RWPE2 (cell line): ENCODE measurements around the gene HAPSTR1.
A peak's percentile ranks its signal among the peaks of the same experiment; 100 is the strongest.
"Not testable (repeated sequence)": the region's sequence is repeated elsewhere in the genome, so short reads cannot be mapped to it uniquely, and the experiment has no call there.

Experiments used
- ATAC-seq: fragments of 200-7000 bp; cut with Tn5 transposase; 3 replicates; pipeline ENCODE4 v1.9.1; 2021; ENCODE audit warnings: low read depth
- DNase-seq: peaks from one replicate; pipeline ENCODE4 v3.0.0-alpha.2; 2020; ENCODE audit warnings: low spot score
- H3K27ac ChIP-seq: fragments of 450-650 bp; 2 replicates; pipeline ENCODE4 v1.5.1; 2017; ENCODE audit warnings: mild to moderate bottlenecking; ENCODE audit not compliant: poor library complexity, severe bottlenecking
- H3K27me3 ChIP-seq: fragments of 250-450 bp; sonication (Bioruptor Pico); 2 replicates; pipeline ENCODE4 v1.5.1; 2021; ENCODE audit warnings: mild to moderate bottlenecking, moderate library complexity; ENCODE audit not compliant: insufficient read depth, poor library complexity, severe bottlenecking
- H3K36me3 ChIP-seq: fragments of 250-450 bp; sonication (Bioruptor Pico); 2 replicates; pipeline ENCODE4 v1.5.1; 2020; ENCODE audit warnings: low read depth, mild to moderate bottlenecking, moderate library complexity
- H3K4me1 ChIP-seq: fragments of 250-450 bp; sonication (Bioruptor Pico); 2 replicates; pipeline ENCODE4 v1.5.1; 2021; ENCODE audit warnings: mild to moderate bottlenecking, moderate library complexity; ENCODE audit not compliant: insufficient read depth, poor library complexity, severe bottlenecking
- H3K4me3 ChIP-seq: fragments of 250-450 bp; sonication (Bioruptor Pico); 2 replicates; pipeline ENCODE4 v1.5.1; 2021; ENCODE audit warnings: mild to moderate bottlenecking, moderate library complexity; ENCODE audit not compliant: severe bottlenecking
- H3K9me3 ChIP-seq: fragments of 250-450 bp; sonication (Bioruptor Pico); 2 replicates; pipeline ENCODE4 v1.5.1; 2021; ENCODE audit warnings: mild to moderate bottlenecking, moderate library complexity; ENCODE audit not compliant: severe bottlenecking
- TF ChIP-seq, protein P1 (sequence below): fragments of 450-650 bp; IDR thresholded peaks from one replicate; pipeline ENCODE4 v1.5.1; 2017; ENCODE audit warnings: mild to moderate bottlenecking, moderate library complexity; ENCODE audit not compliant: poor library complexity, severe bottlenecking

The HAPSTR1 gene, protein sequence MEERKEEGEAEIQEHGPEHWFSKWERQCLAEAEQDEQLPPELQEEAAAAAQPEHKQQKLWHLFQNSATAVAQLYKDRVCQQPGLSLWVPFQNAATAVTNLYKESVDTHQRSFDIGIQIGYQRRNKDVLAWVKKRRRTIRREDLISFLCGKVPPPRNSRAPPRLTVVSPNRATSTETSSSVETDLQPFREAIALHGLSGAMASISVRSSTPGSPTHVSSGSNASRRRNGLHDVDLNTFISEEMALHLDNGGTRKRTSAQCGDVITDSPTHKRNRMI

DNA sequence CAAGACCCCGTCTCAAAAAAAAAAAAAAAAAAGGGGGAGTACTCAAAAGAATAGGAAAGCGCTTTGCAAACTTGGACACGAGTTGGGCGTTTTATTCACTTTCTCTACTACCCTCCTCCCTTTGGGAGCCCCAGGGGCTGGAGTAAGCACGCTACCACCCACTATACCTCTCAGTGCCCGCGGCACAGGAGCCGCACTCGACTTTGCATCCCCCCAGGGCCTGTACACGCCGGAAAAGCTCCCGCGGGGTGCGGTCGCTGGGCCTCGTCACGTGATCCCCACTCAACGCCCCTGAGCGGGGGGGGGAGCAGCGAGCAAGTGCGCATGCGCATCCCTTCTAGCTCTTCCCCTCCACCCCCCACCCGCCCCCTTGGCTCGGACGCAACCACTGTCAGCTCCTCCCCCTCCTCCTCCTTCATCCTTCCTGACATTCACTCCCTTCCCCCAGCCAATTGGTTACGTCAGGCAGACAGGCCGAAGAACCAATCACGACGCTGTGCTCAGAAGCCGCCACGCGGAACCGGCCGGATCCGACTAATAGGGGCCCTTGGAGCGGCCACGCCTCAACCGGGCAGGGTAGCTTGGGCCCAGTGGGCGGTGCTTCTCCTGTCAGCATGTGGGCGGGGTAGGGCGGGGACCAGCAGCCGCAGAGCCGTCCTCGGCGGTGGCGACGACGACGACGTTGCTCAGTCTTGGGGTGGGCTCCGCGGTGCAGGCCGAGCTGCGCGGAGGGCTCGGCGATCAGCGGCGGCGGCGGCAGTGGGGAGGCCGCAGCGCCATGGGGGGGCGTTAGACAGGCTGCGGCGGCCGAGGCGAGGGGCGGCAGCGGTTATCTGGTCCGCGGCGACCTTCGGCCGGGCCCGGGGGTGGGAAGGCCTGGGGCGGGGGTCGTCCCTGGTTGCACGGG is at the start of gene HAPSTR1:
Gene HAPSTR1, plus strand, starts transcription at position 685 of the 907 bp plus-strand sequence. CDS start 401 bp downstream, outside the sequence.
- Histone ChIP-seq H3K27ac (peak within 1 kb of the TSS; percentile 84), H3K27me3 (no peaks in the 10 kb centered on the region), H3K9me3 (no peaks in the 10 kb centered on the region), H3K4me1 (peaks cover 16% of the 10 kb centered on the region), H3K4me3 (peak within 1 kb of the TSS; percentile 93), H3K36me3 (peaks cover 35% of the 10 kb centered on the region)
- TF ChIP-seq, protein P1, sequence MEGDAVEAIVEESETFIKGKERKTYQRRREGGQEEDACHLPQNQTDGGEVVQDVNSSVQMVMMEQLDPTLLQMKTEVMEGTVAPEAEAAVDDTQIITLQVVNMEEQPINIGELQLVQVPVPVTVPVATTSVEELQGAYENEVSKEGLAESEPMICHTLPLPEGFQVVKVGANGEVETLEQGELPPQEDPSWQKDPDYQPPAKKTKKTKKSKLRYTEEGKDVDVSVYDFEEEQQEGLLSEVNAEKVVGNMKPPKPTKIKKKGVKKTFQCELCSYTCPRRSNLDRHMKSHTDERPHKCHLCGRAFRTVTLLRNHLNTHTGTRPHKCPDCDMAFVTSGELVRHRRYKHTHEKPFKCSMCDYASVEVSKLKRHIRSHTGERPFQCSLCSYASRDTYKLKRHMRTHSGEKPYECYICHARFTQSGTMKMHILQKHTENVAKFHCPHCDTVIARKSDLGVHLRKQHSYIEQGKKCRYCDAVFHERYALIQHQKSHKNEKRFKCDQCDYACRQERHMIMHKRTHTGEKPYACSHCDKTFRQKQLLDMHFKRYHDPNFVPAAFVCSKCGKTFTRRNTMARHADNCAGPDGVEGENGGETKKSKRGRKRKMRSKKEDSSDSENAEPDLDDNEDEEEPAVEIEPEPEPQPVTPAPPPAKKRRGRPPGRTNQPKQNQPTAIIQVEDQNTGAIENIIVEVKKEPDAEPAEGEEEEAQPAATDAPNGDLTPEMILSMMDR = no peak
- peak; percentile 96 for ATAC-seq
- DNase-seq = peak; percentile 100

DNA sequence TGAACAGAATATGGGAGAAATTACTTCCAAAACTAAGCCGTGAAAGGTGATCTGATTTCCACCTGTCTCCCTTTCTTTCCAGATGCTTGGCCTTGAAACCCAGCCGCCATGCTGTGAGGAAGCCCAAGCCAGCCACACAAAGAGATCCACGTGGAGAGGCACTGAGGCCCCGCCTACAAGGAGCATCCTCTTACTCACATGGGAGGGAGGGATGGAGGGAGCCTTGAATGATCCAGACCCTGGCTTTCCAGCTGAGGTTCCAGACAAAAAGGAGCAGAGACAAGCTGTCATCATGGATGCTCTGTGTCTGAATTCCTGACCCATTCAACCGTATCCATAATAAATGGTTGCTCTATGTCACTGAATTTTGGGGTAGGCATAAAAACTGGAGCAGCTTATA is 48.9 kb upstream of the HAPSTR1 start:
- Histone ChIP-seq H3K27ac (no peak overlapping the region), H3K27me3 (no peaks in the 10 kb centered on the region), H3K4me1 (peaks cover 9% of the 10 kb centered on the region), H3K36me3 (no peaks in the 10 kb centered on the region), H3K4me3 (no peak overlapping the region), H3K9me3 (no peaks in the 10 kb centered on the region)
- TF ChIP-seq, protein P1 = no peak
- no peak for DNase-seq
- ATAC-seq = no peak

DNA sequence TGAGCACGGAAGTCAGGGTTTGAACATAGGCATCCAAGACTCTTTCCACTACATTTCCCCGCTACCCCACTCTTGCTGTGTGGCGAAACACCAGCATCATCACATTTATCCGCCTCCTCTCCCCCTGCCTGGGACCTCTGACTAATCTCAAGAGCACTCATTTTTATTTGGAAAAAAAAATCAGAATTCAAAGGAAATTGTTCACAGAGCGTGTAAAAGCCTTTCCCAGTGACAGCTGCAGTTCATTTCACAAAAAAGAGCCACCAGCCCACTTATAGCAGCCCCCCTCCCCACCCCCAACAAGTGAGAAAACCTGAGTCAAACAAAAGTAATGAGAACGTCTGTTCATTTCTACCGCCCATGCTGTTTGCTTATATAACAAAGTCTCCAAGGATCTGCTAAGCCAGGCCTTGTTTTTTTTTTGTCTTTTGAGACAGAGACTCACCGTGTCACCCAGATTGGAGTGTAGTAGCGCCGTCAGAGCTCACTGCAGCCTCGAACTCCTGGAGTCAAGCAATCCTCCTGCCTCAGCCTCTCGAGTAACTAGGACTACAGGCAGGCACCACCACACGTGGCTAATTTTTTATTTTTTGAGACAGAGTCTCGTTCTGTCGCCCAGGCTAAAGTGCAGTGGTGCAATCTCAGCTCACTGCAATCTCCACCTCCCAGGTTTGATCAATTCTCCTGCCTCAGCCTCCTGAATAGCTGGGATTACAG is 48.3 kb upstream of the HAPSTR1 start:
- TF ChIP-seq, protein P1 = no peak
- H3K4me1 ChIP-seq = peaks cover 13% of the 10 kb centered on the region
- no peak overlapping the region for H3K27ac ChIP-seq
- H3K27me3 ChIP-seq = no peaks in the 10 kb centered on the region
- H3K36me3 ChIP-seq = no peaks in the 10 kb centered on the region
- H3K9me3 ChIP-seq = no peaks in the 10 kb centered on the region
- DNase-seq (no peak), ATAC-seq (no peak)
- no peak overlapping the region for H3K4me3 ChIP-seq

DNA sequence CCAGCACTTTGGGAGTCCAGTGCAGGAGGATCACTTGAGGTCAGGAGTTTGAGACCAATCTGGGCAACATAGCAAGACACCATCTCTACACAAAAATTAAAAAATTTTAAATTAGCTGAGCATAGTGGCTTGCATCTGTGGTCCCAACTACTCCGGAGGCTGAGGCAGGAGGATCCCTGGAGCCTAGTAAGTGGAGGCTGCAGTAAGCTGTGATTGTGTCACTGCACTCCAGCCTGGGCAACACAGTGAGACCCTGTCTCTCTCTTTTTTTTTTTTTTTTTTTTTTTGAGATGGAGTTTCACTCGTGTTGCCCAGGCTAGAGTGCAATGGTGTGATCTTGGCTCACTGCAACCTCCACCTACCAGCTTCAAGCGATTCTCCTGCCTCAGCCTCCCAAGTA is 45.9 kb upstream of the HAPSTR1 start:
- H3K4me3 ChIP-seq, DNase-seq, H3K9me3 ChIP-seq, H3K27ac ChIP-seq, ATAC-seq, H3K27me3 ChIP-seq, H3K36me3 ChIP-seq: not testable (repeated sequence)
- peaks cover 23% of the 10 kb centered on the region for H3K4me1 ChIP-seq

DNA sequence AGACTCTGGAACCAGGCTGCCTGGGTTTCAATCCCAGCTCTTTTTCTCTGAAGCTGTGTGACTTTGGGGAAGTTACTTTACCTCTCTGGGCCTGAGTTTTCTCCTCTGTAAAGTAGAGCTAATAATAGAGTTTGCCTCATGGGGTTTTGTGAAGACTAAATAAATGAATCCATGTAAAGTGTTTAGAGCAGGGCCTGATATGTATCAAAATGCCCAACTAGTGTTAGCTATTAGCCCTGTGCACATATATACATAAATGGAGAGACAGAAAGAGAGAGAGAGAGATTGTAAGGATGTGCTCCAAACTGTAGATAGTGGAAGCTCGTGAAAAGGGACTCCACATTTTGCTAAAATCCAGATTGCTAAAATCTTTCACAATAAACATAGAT is 44.8 kb upstream of the HAPSTR1 start:
- no peak overlapping the region for H3K4me3 ChIP-seq
- peaks cover 19% of the 10 kb centered on the region for H3K4me1 ChIP-seq

More for the DNA sequence above, 44.8 kb upstream of the HAPSTR1 start:
- no peak for DNase-seq
- no peak for ATAC-seq
- Histone ChIP-seq H3K27ac (peak overlapping the region; percentile 90), H3K36me3 (no peaks in the 10 kb centered on the region), H3K9me3 (no peaks in the 10 kb centered on the region), H3K27me3 (no peaks in the 10 kb centered on the region)
- TF ChIP-seq, protein P1 = no peak
